GM21360 (cell line): ENCODE data around the gene ARL4D.
A peak's percentile ranks its signal among the peaks of the same experiment; 100 is the strongest.
"Not testable (repeated sequence)": the region's sequence is repeated elsewhere in the genome, so short reads cannot be mapped to it uniquely, and the experiment has no call there.

Source experiments
- ATAC-seq: cut with Tn5 transposase; IDR thresholded peaks from one replicate; pipeline ENCODE4 v1.9.1; 2021; ENCODE audit warnings: mild to moderate bottlenecking, moderate library complexity; ENCODE audit not compliant: unreplicated experiment

Gene ARL4D, protein sequence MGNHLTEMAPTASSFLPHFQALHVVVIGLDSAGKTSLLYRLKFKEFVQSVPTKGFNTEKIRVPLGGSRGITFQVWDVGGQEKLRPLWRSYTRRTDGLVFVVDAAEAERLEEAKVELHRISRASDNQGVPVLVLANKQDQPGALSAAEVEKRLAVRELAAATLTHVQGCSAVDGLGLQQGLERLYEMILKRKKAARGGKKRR

GRCh38 chr17:43398724-43399595, at the start of gene ARL4D:
ARL4D (plus strand) TSS chr17:43398993; CDS start chr17:43399733, 740 bp downstream.
- no peak for ATAC-seq

GRCh38 chr17:43349142-43349541, 49.7 kb upstream of the ARL4D start:
- no peak for ATAC-seq

DNA sequence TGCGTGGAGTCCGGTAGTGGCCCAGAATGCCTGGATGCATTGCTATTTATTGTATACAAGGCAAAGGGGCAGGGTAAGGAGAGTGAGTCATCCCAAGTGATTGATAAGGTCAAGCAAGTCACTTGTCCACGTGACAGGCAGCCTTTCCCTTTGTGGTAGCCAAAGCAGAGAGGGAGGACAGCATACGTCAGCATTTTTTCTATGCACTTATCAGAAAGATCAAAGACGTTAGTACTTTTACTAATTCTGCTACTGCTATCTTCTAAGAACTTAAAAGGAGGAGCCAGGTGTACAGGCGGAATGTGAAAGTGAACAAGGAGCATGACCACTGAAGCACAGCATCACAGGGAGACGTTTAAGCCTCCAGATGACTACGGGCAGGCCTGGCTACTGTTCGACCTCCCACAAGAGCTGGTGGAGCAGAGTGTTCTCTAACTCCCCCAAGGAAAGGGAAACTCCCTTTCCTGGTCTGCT, 47.9 kb upstream of the ARL4D start:
- ATAC-seq = no peak

- no peak for ATAC-seq
Measured at GRCh38 chr17:43351691-43352090, 47.1 kb upstream of the ARL4D start.

DNA sequence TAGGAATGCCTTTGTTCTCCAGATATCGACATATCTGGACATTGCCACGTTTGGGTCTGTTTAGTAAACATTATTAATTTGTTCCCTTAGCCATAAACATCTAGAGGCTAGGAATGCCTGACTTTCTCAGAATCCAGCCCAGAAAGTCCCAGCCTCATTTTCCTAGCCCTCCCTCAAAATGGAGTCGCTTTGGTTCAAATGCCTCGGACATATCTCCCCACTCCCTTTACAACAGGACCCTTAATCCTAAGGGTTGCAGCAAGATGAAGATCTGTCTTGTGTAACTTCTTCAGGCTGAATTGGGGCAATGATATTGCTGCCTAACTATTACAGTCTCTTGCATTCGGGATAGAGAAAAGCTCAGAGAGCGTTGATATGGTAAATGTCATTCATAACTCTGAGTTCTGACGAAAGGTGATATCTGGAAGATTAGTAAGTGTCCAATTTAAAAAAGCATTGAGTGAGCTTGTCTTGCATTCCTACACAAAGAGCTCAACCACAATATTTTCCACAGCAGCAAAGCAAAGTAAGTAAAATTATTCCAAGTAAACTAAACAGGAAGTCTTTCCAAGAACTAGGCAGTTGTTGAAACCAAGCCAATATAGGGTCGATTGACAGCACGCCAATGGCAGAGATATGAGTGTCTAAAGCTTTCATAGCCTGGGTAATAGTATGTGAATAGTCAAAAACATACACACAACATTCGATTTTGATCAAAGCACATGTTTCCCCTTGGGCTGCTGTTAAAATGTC, 46.0 kb upstream of the ARL4D start:
- ATAC-seq = no peak

DNA sequence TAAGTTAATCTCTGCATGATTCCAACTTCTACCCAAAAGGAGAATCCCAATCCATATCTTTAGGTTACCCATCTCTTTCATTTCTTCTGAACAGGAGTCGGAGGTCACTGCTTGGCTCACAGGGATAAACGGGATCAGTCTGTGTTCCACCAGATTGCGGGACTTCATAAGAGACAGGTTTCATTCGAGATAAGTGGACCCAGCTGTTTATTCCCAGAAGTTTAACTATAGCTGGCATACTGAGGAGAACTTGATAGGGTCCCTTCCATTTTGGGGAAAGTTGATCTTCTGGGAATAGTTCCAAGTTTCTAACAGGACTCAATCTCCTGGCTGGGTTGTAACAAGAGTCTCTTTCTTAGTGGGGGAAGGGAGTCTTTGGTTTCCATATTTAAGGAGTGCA, 45.4 kb upstream of the ARL4D start:
- ATAC-seq = no peak

- ATAC-seq = no peak
Measured at GRCh38 chr17:43354371-43354770, 44.4 kb upstream of the ARL4D start.

DNA sequence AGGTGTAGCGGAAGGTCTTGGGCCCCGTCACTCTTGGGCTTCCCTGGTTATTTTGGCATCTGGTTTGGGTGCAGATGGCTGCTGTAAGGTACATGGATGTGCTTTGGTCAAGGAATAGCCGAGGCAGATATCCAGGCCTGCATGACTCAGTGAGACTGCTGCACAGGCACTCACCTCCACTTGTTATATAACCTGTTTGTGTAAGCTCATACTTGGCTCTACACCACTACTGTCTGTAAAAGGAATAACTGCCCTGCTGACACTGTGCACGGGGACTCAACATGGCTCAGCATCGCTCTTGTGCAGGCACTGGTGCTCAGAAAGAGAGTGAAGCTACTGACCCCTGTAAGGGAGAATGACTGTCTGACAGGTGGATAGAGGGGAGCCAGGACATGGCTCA, 42.3 kb upstream of the ARL4D start:
- ATAC-seq = no peak

DNA sequence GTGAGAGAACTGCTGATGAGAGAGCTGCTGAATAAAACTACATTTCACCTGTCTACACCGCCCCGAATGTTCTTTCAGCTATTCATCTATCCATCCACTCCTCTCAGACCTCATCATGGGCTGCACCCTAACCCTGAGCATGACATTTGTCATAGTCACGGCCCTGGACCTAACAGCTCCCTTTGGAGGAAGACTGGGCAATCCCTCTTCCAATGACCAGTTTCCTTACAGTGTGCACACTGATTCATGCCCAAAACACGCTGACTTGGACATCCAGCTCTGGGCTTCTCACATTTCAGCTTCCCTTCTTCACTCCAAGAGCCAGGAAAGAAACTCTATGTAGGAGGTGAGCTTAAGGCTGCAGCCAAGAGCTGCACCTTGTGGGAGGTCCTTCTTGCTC, 41.8 kb upstream of the ARL4D start:
- ATAC-seq = no peak

DNA sequence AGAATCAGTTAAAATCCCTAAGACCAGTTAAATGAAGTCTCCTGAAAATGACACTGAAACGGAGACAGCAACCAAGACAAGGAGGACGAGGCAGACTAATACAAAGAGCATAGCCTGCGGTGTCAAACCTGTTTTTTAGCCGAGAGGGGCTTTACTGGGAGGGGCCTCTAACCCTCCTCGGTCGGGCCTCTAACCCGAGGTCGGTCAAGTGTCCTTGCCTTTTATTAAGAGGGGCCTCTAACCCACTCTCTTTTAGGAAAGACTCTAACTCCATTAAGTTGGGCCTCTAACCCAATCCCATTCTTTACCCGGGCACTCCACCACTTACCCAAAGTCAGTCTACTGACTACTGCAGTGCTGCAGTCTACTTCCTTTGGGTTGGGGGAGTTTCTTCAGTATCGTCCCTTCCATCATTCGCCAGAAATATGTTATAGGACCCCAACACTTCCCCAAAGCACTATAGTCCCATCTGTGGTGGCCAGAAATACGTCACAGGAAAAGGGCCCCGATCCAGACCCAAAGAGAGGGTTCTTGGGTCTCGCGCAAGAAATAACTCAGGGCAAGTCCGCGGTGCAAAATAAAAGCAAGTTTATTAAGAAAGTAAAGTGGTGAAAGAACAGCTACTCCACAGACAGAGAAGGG, 39.2 kb upstream of the ARL4D start:
- no peak for ATAC-seq

DNA sequence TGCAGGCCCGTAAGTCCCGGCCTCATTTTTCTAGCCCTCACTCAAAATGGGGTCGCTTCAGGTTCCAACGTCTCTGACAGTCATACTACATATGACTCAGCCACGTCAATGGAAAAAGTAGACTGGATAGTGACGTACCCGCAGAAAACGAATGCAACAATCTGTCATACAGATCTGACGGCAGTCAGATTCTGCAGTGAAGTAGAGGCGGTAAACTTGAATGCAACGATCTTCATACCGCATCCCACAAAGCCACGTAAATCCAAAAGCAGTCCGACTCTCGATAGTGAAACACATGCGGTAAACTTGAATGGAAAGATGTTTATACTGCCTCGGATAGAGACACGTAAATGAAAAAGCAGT, 38.4 kb upstream of the ARL4D start:
- ATAC-seq = peak; percentile 22

DNA sequence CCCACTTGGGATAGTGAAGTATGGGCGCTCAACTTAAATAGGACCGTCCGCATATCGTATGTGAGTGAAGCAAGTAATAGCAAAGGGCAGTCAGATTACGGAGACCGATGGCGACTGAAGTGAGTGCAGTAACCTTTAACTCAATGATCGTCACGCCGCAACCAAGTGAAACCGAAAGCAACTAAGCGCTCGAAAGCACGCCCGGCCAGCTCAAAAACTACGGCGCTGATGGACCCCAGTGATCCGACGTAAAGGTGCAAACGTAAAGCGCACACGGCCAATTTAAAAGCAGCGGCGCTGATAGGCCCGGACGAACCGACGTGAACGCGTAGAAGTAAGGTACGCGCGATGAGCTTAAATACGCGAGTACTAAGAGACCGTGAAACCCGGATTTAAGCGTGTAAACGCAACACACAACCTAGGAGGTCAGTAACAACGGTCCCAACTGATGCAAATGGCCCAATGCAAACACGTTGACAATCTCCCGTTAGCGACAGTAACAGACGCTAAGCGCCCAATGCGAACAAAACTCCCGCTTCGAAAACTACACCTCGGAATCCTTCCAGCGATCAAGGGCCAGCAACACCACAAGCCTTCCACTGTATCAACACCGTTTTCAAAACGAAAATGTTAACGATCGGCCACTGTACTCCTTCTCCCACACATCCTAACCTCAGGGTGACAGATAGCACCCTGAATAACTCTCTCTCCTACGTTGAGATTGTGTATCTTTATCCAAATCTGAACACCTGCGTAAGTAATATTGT, 37.9 kb upstream of the ARL4D start:
- ATAC-seq = peak; percentile 61

DNA sequence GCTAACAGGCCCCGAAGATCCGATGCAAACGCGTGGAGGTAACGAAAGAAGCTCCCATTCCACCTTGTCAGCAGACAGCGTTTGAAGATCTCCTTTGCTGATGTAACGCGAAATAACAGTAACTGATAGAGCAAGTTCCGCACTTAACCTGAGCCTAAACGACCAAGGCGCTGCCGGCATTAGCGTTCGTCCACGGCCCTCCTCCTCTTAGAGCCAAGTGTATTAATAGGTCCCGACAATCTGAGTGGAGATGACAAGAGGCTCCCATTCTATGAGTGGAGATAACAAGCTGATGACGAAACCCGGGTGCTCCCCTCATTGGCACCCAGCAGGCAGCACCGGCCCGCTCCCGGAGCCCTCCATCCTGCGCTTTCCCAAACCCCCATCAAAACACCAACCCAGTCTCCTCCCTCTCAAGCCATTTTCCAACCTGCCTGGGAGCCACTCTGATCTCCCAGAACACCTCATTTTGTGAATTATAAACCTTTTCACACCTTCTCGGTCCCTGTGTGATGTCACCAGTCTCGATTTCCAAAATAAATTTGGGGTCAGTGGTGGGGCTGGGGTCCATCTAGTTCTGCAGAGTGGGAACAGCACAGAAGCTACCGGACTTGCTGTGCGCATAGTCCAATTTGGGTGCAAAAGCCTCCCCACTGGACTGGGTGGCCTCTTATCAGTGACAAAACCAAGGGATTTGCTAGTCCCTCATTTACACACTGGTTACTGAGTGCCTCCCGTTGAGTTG, 35.4 kb upstream of the ARL4D start:
- no peak for ATAC-seq

DNA sequence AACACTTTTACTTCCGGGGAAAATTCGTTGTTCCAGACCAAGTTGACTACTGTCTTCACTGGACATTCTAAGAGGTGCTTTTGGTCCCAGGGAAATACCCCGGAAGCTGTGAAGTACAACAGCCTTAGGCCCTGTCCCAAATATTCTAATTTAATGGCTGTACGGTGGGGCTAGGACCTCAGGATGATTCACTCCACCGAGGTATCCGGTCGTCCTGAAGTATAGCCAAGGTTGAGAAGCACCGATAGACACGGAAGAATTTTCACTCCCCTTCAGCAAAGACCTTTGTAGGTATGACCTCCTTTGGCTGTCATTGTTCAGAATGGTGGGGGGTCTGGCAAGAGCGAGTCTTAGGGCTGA, 34.9 kb upstream of the ARL4D start:
- no peak for ATAC-seq

DNA sequence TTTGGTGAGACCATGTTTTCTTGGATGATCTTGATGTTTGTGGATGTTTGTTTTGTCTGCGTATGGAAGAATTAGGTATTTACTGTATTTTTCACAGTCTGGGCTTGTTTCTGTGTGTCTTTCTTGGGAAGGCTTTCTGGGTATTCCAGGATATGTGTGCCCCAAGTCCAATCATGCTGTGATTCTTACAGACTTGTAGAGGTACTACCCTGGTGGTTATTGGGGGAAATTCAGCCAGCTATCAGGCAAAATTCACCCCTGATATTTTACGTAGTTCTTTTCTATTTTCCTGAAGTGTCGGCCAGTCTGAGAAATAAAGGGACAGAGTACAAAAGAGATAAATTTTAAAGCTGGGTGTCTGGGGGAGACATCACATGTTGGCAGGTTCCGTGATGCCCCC, 33.4 kb upstream of the ARL4D start:
- ATAC-seq = no peak

GRCh38 chr17:43365921-43366320, 32.9 kb upstream of the ARL4D start:
- not testable (repeated sequence) for ATAC-seq

DNA sequence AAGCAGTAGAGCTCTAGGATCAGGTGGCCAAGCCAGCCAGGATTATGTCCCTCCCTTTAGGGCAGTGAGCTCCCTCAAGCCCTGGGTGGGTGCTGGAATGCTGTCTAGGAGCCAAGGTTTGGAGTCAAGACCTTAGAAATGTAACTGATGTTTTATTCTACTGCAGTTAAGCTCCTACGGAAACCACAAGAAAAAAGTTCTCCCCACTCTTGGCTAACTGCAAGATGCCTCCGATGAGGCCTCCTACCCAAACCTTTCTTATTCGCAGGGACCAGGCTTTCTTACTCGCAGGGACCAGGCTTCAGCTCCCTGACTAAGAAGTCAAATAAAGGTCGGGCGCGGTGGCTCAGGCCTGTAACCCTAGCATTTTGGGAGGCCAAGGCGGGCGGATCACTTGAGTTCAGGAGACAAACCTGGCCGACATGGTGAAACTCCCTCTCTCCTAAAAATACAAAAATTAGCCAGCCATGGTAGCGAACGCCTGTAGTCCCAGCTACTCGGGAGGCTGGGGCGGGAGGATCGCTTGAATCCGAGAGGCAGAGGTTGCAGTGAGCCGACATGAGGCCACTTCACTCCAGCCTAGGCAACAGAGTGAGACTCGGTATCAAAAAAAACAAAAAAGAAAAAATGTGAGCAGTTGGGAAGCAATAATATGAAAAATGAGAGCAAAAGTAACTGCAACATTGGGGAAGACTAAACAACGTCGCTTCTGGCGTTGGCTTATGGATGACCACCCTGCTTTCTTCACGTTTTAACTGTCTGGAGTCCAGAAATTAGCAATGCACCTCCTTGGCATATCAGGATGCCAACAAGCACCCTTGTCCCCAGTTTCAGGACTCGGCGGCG, 31.7 kb upstream of the ARL4D start:
- ATAC-seq = no peak

GRCh38 chr17:43367737-43368242, 31.0 kb upstream of the ARL4D start:
- ATAC-seq = peak; percentile 23
